NCI-H2107 treated with DMSO at 0.1 percent for 48 hours (cell line): ENCODE results near the gene CHIC2.
"Not testable (repeated sequence)": the region's sequence is repeated elsewhere in the genome, so short reads cannot be mapped to it uniquely, and the experiment has no call there.

ENCODE experiments used
- DNase-seq: peaks from one replicate; lab custom pipeline; 2025; ENCODE audit not compliant: unreplicated experiment; lab: John Stamatoyannopoulos, UW

The CHIC2 gene

DNA sequence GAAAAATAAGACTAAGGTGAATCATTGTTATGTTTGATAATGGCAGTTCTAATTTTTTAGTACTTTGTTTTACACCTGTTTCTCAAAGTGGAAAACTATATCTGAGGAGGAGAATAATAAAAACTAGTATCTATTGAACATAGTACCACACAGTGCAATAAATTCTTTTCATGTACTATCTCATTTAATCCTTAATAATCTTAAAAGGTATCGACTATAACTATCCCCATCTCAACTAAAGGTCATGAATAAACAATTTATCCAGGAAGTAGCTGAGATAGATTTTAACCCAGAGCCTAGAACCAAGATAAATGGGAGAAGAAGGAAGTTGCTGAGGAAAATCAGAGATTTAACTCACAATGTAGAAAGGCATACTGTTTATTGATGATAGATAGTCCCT is 2.5 kb downstream of the CHIC2 start:
- no peak for DNase-seq

- DNase-seq: no peak
These were observed 3.3 kb downstream of the CHIC2 start for GRCh38 chr4:54061067-54061466.

- DNase-seq: no peak
These were observed 4.3 kb downstream of the CHIC2 start for GRCh38 chr4:54060116-54060515.

DNA sequence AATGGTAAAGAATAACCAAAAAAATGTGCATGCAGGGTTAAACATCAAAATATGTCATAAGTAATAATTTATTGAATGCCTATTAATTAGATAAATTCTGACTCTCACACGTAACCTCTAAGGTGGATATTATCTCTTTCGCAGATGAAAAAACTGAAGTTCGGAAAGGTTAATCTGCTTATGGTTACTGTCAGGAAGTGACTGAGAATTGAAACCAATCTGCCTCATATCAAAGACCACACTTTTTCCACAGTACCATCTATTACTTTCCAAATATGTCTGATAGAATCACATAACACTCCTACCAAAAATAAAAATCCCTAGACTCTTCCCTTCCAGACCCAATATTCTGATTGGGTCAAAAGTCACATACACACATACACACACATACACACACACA is 6.2 kb downstream of the CHIC2 start:
- DNase-seq: no peak

DNA sequence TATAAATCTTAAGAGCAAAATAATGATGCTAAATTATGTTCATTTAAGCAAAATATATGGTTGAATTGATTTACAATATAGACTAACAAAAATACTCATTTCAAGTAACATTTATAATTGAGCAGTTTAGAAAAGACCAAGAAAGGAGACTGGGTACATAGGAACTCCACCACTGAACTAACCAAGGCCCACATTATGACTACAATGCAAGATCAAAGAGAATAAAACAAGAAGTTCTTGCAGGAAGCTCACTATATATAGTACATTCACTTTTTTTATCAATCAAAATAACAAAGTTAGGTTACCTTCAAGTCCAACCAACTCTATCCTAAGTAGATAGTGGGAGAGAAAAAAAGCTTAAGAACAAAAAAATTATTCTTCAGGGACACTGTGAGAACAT is 8.0 kb downstream of the CHIC2 start:
- DNase-seq: no peak

DNA sequence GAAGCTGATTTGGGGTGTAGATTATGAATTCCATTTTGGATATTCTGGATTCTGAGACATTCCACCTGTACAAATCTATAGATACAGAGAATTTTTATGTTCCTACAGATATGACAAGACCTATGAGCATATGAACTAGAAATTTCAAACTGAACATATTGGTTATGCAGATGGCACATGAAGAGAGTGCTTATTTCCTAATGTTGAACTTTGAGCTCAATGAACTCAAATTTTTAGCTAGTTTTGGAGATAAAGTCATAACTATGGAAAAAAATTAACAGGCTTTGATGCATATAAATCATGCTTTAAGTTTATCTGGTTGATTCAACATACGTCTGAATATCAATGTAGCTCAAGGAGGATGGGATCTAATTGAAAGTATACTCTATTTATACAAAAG is 8.9 kb downstream of the CHIC2 start:
- DNase-seq: no peak

GRCh38 chr4:54054501-54054900 is 9.9 kb downstream of the CHIC2 start:
- no peak for DNase-seq

GRCh38 chr4:54053322-54053721 is 11.1 kb downstream of the CHIC2 start:
- not testable (repeated sequence) for DNase-seq

DNA sequence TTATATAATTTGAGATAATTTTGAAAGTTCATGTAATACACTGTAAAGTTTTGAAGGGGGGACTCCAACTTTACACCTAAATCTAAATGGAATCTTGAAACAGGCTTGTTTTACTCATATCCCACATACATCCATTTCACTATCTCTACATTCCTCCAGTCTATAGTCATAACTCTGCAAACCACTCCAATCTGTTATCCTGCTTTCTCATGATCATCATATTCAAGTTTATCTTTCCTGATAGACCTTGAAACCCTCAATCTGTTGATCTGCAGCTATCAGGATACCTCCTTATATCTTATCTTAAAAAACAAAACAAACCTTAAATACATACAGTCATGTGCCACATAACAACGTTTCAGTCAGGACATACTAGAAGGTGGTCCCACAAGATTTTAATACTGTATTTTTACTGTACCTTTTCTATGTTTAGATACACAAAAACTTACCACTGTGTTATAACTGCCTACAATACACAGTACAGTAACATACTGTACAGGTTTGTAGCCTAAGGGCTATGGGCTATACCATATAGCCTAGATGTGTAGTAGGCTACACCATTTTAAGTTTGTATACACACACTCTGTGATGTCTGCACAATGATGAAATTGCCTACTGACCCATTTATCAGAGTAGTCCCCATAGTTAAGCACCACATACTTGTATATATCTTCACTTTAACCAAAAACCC is 14.0 kb downstream of the CHIC2 start:
- no peak for DNase-seq

DNA sequence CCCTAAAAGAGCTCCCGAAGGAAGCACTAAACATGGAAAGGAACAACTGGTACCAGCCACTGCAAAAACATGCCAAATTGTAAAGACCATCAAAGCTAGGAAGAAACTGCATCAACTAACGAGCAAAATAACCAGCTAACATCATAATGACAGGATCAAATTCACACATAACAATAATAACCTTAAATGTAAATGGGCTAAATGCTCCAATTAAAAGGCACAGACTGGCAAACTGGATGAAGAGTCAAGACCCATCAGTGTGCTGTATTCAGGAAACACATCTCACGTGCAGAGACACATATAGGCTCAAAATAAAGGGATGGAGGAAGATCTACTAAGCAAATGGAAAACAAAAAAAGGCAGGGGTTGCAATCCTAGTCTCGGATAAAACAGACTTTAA is 20.8 kb downstream of the CHIC2 start:
- not testable (repeated sequence) for DNase-seq

- no peak for DNase-seq
These were observed 22.5 kb downstream of the CHIC2 start for GRCh38 chr4:54041933-54042332.

DNA sequence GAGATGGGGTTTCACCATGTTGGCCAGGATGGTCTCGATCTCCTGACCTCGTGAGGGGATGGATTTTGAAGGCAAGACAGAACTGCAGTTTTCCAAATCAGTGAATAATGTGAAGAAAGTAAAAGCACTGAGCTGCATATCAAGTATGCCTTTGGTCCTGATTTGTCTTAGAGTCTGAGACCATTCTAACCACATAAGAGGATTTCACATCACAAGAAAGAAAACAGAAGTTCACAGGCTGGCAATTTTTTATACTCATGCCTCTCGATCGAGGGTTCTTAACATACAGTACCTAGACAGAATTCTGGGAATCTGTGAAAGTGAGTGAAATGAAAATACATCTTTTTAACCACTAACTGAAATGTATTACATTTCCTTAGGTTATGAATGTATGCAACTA is 23.3 kb downstream of the CHIC2 start:
- no peak for DNase-seq

DNA sequence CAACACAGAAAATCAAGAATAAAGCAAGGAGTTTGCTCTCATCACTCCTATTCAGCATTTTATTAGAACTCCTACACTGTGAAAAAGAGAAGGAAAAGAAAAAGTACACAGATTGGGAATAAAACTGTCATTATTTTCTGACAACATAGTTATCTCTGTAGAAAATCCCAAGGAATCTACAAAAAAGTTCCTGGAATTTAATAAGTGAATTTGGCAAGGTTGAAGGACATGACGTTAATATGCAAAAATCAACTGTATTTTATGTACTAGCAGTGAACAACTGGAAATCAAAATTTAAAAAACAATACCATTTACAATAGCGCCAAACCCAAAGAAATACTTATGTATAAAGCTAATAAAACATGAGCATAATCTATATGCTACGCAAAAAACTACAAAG is 26.3 kb downstream of the CHIC2 start:
- DNase-seq: no peak

GRCh38 chr4:54036184-54036583 is 28.2 kb downstream of the CHIC2 start:
- DNase-seq: no peak

DNA sequence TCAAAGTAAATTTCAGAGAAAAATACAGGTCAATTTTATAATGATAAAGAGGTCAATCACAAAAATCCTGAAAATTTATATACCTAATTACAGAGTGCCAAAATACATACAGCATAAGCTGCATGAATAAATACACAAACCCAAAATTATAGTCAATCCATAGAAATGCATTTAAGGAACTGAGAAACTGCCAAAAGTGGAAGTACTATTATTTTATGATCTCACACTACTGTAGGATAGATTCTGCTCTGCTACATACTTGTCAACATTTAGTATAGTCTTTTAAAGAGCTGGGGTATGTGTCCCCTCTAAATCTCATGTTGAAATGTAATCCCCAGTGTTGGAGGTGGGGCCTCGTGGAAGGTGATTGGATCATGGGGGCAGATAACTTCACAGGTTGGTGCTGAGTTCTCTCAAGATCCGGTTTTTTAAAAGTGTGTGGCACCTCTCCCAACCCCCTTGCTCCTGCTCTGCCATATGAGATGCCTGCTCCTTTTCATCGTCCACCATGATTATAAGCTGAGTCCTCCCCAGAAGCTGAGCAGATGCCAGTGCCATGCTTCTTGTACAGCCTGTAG is 31.8 kb downstream of the CHIC2 start:
- no peak for DNase-seq

- no peak for DNase-seq
These were observed 37.1 kb downstream of the CHIC2 start for GRCh38 chr4:54027311-54027710.

DNA sequence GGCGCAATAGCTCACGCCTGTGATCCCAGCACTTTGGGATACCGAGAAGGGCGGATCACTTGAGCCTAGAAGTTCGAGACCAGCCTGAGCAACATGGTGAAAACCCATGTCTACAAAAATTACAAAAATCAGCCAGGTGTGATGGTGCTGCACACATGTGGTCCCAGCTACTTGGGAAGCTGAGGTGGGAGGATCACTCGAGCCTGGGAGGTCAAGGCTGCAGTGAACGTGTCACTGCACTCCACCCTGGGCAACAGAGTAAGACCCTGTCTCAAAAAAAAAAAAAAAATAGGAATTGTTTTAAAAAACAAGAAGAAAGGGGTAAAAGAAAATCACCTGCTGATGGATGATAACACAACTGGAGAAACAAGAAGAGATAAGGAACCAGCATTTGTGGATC is 38.8 kb downstream of the CHIC2 start:
- DNase-seq: no peak

GRCh38 chr4:54023019-54023418 is 41.4 kb downstream of the CHIC2 start:
- DNase-seq: not testable (repeated sequence)

DNA sequence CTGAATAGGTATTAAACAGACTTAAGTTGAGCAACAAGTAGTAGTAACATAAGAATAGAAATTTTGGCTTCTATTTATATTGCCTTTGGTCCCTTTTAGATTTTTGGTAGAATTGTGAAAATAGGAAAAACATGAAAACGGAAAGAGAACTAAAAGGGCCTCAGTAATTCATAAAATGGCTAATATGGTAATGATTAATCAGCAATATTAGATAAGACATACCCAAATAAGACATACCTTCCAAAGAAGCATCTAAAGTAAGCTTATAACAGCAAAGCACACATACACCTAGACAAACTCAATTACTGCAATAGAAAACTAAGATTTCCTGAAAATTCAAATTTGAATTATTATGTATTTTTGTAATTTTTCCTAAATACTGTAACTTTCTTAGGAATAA is 46.4 kb downstream of the CHIC2 start:
- DNase-seq: no peak

GRCh38 chr4:54017308-54017707 is 47.1 kb downstream of the CHIC2 start:
- no peak for DNase-seq

- peak; percentile 12 for DNase-seq
These were observed 47.9 kb downstream of the CHIC2 start for GRCh38 chr4:54016504-54016903.

DNA sequence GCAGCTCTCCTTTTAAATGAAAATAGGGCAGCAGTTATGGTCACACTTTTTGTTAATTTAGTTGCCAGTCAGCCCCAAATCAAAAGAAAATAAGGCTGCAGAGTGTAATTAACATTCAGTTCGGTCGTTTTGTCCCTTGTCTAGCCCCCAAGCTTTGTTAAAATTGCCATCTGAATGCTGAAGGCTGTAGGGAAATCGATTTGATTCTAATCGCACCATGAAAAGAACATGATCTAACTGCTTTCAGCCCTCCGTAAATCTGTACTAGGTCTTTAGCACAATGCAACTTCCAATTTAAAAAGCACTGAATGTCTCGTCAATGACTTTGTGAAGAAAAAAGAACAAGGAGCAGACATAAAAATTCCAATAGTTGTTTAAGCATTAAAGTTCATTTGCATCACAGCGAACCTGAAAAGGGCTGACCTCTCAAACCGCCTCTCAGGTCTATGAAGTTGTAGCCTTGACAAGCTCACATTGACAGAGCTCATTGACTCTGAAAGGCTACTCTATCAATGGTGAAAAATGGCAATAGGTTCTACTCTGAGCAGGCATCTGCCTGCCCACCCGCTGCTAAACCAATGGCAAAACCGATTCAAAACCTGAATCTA is 48.9 kb downstream of the CHIC2 start:
- DNase-seq: no peak
